CD8-positive, alpha-beta memory T cell (primary cell): ENCODE measurements around the gene ARMC12. TPM values are rescaled to one million over a fixed set of nuclear protein-coding genes. Genes with fewer than 3 reads are reported as not detected.
"Not testable (repeated sequence)": the region's sequence is repeated elsewhere in the genome, so short reads cannot be mapped to it uniquely, and the experiment has no call there.

Experiments
- CTCF ChIA-PET: fragments of 350-600 bp; sonication (Branson Sonifier 250); formaldehyde crosslinking; loops from one replicate; lab custom pipeline; 2021; ENCODE audit warnings: antibody characterized with exemption; lab: Charles Lee
- POLR2A ChIA-PET: fragments of 350-600 bp; sonication (Branson Sonifier 250); formaldehyde crosslinking; loops from one replicate; lab custom pipeline; 2021; ENCODE audit warnings: antibody characterized with exemption; lab: Charles Lee
- DNase-seq, 5 donors: peaks; one replicate each; pipeline versions ENCODE4 v3.0.0 to v3.0.0-alpha.2; 2020 to 2022; ENCODE audit warnings: mixed read lengths in 1 of 5
- H3K27ac ChIP-seq: one replicate; pipeline ENCODE4 v1.7.0; 2013; ENCODE audit warnings: low read depth, mild to moderate bottlenecking, low read length, moderate library complexity
- H3K27me3 ChIP-seq: 2 replicates; pipeline ENCODE4 v1.7.0; 2013; ENCODE audit warnings: low read length, mild to moderate bottlenecking; ENCODE audit not compliant: insufficient read depth, poor library complexity, severe bottlenecking
- H3K36me3 ChIP-seq: 2 replicates; pipeline ENCODE4 v1.7.0; 2013; ENCODE audit warnings: mild to moderate bottlenecking, low read length, moderate library complexity; ENCODE audit not compliant: insufficient read depth
- H3K4me1 ChIP-seq: 2 replicates; pipeline ENCODE4 v1.7.0; 2013; ENCODE audit warnings: mild to moderate bottlenecking, low read length, moderate library complexity; ENCODE audit not compliant: insufficient read depth
- H3K4me3 ChIP-seq: 2 replicates; pipeline ENCODE4 v1.7.0; 2013; ENCODE audit warnings: mild to moderate bottlenecking, low read length
- H3K9me3 ChIP-seq: 2 replicates; pipeline ENCODE4 v1.7.0; 2013; ENCODE audit warnings: mild to moderate bottlenecking, low read length
- H3K27ac Mint-ChIP-seq, 8 donors: one replicate each; pipeline ENCODE4 v1.8.0; 2020 to 2021; ENCODE audit warnings: mixed read lengths in 8 of 8, mild to moderate bottlenecking in 6 of 8, inconsistent platforms in 3 of 8, moderate library complexity in 3 of 8
- H3K27me3 Mint-ChIP-seq, 2 donors: one replicate each; pipeline ENCODE4 v1.8.0; 2020 to 2021; ENCODE audit warnings: mixed read lengths in 2 of 2, mild to moderate bottlenecking in 1 of 2, moderate library complexity in 1 of 2
- H3K36me3 Mint-ChIP-seq, 3 donors: one replicate each; pipeline ENCODE4 v1.8.0; 2020 to 2021; ENCODE audit warnings: mixed read lengths in 3 of 3, inconsistent platforms in 1 of 3, mild to moderate bottlenecking in 1 of 3
- H3K4me1 Mint-ChIP-seq, 3 donors: one replicate each; pipeline ENCODE4 v1.8.0; 2020 to 2021; ENCODE audit warnings: mixed read lengths in 3 of 3, inconsistent platforms in 1 of 3, mild to moderate bottlenecking in 1 of 3
- H3K4me3 Mint-ChIP-seq, 7 donors: one replicate each; pipeline ENCODE4 v1.8.0; 2020 to 2021; ENCODE audit warnings: mixed read lengths in 7 of 7, mild to moderate bottlenecking in 6 of 7, moderate library complexity in 4 of 7, inconsistent platforms in 2 of 7
- H3K9me3 Mint-ChIP-seq, 5 donors: one replicate each; pipeline ENCODE4 v1.8.0; 2020 to 2022; ENCODE audit warnings: mixed read lengths in 5 of 5, mild to moderate bottlenecking in 3 of 5, moderate library complexity in 2 of 5, inconsistent platforms in 1 of 5
- polyA plus RNA-seq: library from polyadenylated mRNA; unstranded; fragments of 300-500 nt; fragmentation: Illumina TruSeq; gene quantifications from one replicate; pipeline ENCODE4 v1.2.3, GENCODE V29; 2021
- total RNA-seq, 2 experiments: library from RNA; stranded (reverse); gene quantifications; one replicate each; pipeline ENCODE4 v1.2.3, GENCODE V29; 2021

The ARMC12 gene
- total and polyA plus RNA-seq, 3 experiments from 2014 or later, result 0.26 to 0.38 (median 0.37) TPM

DNA sequence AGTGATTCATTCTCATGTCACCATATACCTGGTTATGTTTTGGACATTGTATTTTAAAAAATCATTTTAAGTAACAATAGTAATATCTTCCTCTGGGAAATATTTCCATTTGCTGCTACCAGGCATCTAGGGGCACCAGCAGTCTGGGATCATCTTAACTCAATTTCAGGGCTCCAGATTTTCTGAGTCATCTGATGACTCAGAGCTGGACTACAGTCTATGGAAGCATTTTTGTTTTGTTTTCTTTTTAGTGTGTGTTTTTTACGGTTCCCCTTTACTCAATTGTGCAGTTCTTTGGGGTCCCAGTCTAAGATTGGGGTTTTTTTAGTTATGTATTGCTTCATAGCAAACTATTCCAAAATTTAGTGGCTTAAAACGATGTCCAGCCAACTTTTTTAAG lies 42.4 kb upstream of the ARMC12 start:
- Histone ChIP-seq H3K9me3 (no peaks in the 10 kb centered on the region), H3K4me1 (no peaks in the 10 kb centered on the region), H3K36me3 (no peaks in the 10 kb centered on the region), H3K27ac (no peak overlapping the region), H3K4me3 (no peak overlapping the region), H3K27me3 (no peaks in the 10 kb centered on the region)
- Mint-ChIP-seq H3K4me3 (no peak overlapping the region), H3K27me3 (no peaks in the 10 kb centered on the region), H3K4me1 (peaks cover 0 to 2% (median 0%) of the 10 kb centered on the region in 3 donors), H3K36me3 (no peaks in the 10 kb centered on the region), H3K27ac (no peak overlapping the region), H3K9me3 (no peaks in the 10 kb centered on the region)
- ChIA-PET CTCF (no interaction called here), POLR2A (no interaction called here)
- DNase-seq, result no peak

- H3K9me3 Mint-ChIP-seq, H3K4me1 Mint-ChIP-seq, H3K27me3 ChIP-seq, DNase-seq, H3K4me1 ChIP-seq, POLR2A ChIA-PET, H3K36me3 ChIP-seq, H3K4me3 ChIP-seq, H3K4me3 Mint-ChIP-seq, H3K27ac ChIP-seq, H3K36me3 Mint-ChIP-seq, H3K27me3 Mint-ChIP-seq, H3K27ac Mint-ChIP-seq, H3K9me3 ChIP-seq, CTCF ChIA-PET: not testable (repeated sequence)
Measured at GRCh38 chr6:35698430-35698829, 38.4 kb upstream of the ARMC12 start.

DNA sequence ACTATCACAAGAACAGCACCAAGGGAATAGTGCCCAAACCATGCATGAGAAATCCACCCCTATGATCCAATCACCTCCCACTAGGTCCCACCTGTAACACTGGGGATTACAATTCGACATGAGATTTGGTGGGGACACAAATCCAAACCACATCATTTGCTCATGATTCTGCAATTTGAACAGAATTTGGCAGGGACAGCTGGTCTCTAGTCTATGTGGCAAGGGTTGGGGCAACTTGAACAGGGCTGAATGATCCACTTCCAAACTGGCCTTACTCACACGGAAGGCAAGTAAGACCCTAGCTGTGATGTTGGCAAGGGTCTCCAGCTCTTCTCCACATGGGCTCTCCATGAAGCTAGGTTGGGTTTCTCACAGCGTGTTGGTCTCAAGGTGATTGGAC lies 38.0 kb upstream of the ARMC12 start:
- Histone ChIP-seq H3K27me3 (no peaks in the 10 kb centered on the region), H3K27ac (no peak overlapping the region), H3K4me3 (no peak overlapping the region), H3K36me3 (no peaks in the 10 kb centered on the region), H3K4me1 (no peaks in the 10 kb centered on the region), H3K9me3 (no peaks in the 10 kb centered on the region)
- no peak overlapping the region for H3K27ac Mint-ChIP-seq
- CTCF ChIA-PET, result no interaction called here
- no peak overlapping the region for H3K4me3 Mint-ChIP-seq
- H3K4me1 Mint-ChIP-seq, result no peaks in the 10 kb centered on the region
- POLR2A ChIA-PET, result no interaction called here
- no peaks in the 10 kb centered on the region for H3K9me3 Mint-ChIP-seq
- no peak for DNase-seq
- peaks cover 0 to 4% (median 0%) of the 10 kb centered on the region in 3 donors for H3K36me3 Mint-ChIP-seq
- H3K27me3 Mint-ChIP-seq, result no peaks in the 10 kb centered on the region

- Histone ChIP-seq H3K4me3 (no peak overlapping the region), H3K27me3 (no peaks in the 10 kb centered on the region), H3K27ac (no peak overlapping the region), H3K4me1 (no peaks in the 10 kb centered on the region), H3K36me3 (no peaks in the 10 kb centered on the region), H3K9me3 (no peaks in the 10 kb centered on the region)
- DNase-seq, result no peak
- ChIA-PET POLR2A (interaction anchor here (0.7 kb wide), 1 partner anchor 92 kb away, joined by 4 read pairs; no protein-coding TSS in a partner anchor), CTCF (interaction anchor here (1.3 to 1.9 kb wide), 2 partner anchors 29 to 40 kb away, joined by 3 to 4 read pairs; no protein-coding TSS in a partner anchor)
- Mint-ChIP-seq H3K4me1 (no peaks in the 10 kb centered on the region), H3K27me3 (no peaks in the 10 kb centered on the region), H3K9me3 (no peaks in the 10 kb centered on the region), H3K4me3 (no peak overlapping the region), H3K27ac (no peak overlapping the region), H3K36me3 (peaks cover 0 to 6% (median 0%) of the 10 kb centered on the region in 3 donors)
Measured at GRCh38 chr6:35703554-35703953, 33.3 kb upstream of the ARMC12 start.

DNA sequence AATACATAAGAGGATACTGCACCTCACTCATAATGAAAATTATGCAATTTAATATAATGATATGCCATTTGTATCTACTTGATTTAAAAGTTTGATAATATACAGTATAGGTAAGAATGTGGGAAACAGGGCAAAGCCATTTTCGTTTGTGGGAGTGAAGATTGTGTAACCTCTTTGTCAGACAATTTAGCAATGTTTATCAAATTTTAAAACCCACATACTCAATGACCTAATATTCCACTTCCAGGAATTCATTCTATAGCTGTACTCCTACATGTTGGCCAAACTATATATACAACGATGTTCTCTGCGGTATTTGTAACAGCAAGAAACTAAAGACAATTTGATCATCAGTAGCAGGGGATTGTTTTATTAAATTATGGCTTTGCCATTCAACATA lies 30.4 kb upstream of the ARMC12 start:
- POLR2A ChIA-PET, result no interaction called here

DNA sequence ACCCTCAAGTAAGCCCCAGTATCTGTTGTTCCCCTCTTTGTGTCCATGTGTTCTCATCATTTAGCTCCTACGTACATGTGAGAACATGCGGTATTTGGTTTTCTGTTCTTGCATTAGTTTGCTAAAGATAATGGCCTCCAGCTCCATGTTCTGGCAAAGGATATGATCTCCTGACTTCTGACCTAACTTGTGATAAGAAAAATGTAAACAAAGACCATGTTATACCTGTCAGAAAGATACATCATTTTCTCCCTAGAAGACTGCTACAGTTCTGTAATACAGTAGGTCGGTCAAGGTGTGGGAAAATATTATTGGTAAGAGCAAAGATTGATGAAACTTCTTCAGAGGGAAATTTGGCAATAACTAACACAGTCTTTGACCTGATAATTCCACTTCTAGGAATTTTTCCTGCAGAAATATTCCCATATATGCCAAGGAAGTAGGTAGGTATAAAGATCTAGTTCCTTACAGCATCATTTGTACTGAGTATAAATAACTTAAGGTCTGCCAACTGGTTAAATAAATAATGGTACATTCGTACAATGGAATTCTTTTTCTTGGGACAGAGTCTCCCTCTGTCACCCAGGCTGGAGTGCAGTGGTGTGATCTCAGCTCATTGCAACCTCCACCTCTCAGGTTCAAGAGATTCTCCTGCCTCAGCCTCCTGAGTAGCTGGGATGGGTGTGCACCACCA lies 29.0 kb upstream of the ARMC12 start:
- Mint-ChIP-seq H3K4me1 (peaks cover 11 to 22% (median 21%) of the 10 kb centered on the region in 3 donors), H3K4me3 (no peak overlapping the region), H3K27me3 (peaks cover 0 to 3% of the 10 kb centered on the region in 2 donors), H3K36me3 (peaks cover 0 to 6% (median 0%) of the 10 kb centered on the region in 3 donors), H3K9me3 (no peaks in the 10 kb centered on the region), H3K27ac (no peak overlapping the region)
- Histone ChIP-seq H3K4me3 (no peak overlapping the region), H3K27me3 (no peaks in the 10 kb centered on the region), H3K4me1 (peaks cover 7% of the 10 kb centered on the region), H3K36me3 (no peaks in the 10 kb centered on the region), H3K9me3 (no peaks in the 10 kb centered on the region), H3K27ac (no peak overlapping the region)
- CTCF ChIA-PET, result interaction anchor here (1.2 kb wide), 1 partner anchor 29 kb away, joined by 3 read pairs; the partner anchor contains the start of gene ARMC12
- no peak for DNase-seq
- POLR2A ChIA-PET, result no interaction called here

More for the DNA sequence above, 30.4 kb upstream of the ARMC12 start:
- Mint-ChIP-seq H3K4me3 (no peak overlapping the region), H3K9me3 (no peaks in the 10 kb centered on the region), H3K36me3 (peaks cover 0 to 6% (median 0%) of the 10 kb centered on the region in 3 donors), H3K27ac (no peak overlapping the region), H3K27me3 (peaks cover 0 to 3% of the 10 kb centered on the region in 2 donors), H3K4me1 (peaks cover 11 to 15% (median 14%) of the 10 kb centered on the region in 3 donors)
- Histone ChIP-seq H3K27ac (no peak overlapping the region), H3K4me3 (no peak overlapping the region), H3K9me3 (no peaks in the 10 kb centered on the region), H3K36me3 (no peaks in the 10 kb centered on the region), H3K27me3 (no peaks in the 10 kb centered on the region), H3K4me1 (no peaks in the 10 kb centered on the region)
- CTCF ChIA-PET, result no interaction called here
- DNase-seq, result no peak

- Histone ChIP-seq H3K27ac (no peak overlapping the region), H3K4me1 (peaks cover 12% of the 10 kb centered on the region), H3K36me3 (no peaks in the 10 kb centered on the region), H3K27me3 (no peaks in the 10 kb centered on the region), H3K4me3 (no peak overlapping the region), H3K9me3 (no peaks in the 10 kb centered on the region)
- ChIA-PET POLR2A (no interaction called here), CTCF (no interaction called here)
- Mint-ChIP-seq H3K27ac (no peak overlapping the region), H3K36me3 (peaks cover 0 to 5% (median 0%) of the 10 kb centered on the region in 3 donors), H3K4me1 (peaks cover 15 to 29% (median 28%) of the 10 kb centered on the region in 3 donors), H3K27me3 (peaks cover 0 to 3% of the 10 kb centered on the region in 2 donors), H3K9me3 (no peaks in the 10 kb centered on the region), H3K4me3 (no peak overlapping the region)
- DNase-seq, result no peak
Measured at GRCh38 chr6:35708585-35708984, 28.2 kb upstream of the ARMC12 start.

DNA sequence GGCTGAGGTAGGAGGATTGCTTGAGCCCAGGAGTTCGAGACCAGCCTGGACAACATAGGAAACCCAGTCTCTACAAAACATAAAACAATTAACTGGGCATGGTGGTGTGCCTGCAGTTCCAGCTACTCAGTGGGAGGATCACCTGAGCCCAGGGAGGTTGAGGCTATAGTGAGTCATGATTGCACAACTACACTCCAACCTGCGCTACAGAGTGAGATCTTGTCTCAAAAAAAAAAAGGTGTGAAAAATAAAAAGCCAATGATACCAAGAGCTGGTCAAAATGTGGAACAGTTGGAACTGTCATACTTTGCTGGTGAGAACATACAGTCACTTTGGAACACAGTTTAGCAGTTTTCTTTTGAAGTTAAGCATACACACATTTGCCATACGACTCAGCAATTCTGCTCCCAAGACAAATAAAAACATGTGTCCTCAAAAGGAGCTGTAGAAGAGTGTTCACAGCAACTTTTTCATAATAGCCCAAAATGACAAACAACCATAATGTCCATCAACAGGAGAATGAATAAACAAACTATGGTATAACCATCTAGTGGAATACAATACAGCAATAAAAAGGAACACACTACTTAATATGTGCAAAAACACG lies 26.5 kb upstream of the ARMC12 start:
- H3K9me3 Mint-ChIP-seq, result no peaks in the 10 kb centered on the region
- H3K4me3 ChIP-seq, result no peak overlapping the region
- H3K4me1 ChIP-seq, result peaks cover 12% of the 10 kb centered on the region
- H3K36me3 Mint-ChIP-seq, result no peaks in the 10 kb centered on the region
- no peaks in the 10 kb centered on the region for H3K36me3 ChIP-seq
- no peak overlapping the region for H3K27ac ChIP-seq
- peaks cover 0 to 3% of the 10 kb centered on the region in 2 donors for H3K27me3 Mint-ChIP-seq
- POLR2A ChIA-PET, result interaction anchor here (0.7 kb wide), 1 partner anchor 131 kb away, joined by 3 read pairs; no protein-coding TSS in a partner anchor
- CTCF ChIA-PET, result interaction anchor here (1.0 to 2.2 kb wide), 3 partner anchors 10 to 27 kb away, joined by 3 to 7 read pairs (median 3); partner anchors contain the start of gene ARMC12
- DNase-seq, result peak in 1 of 5 donors; percentile 65
- no peaks in the 10 kb centered on the region for H3K27me3 ChIP-seq
- peaks cover 19 to 33% (median 31%) of the 10 kb centered on the region in 3 donors for H3K4me1 Mint-ChIP-seq
- H3K9me3 ChIP-seq, result no peaks in the 10 kb centered on the region
- peak overlapping the region in 6 of 8 donors; percentile 9 to 95 (median 60) for H3K27ac Mint-ChIP-seq
- H3K4me3 Mint-ChIP-seq, result peak overlapping the region in 4 of 7 donors; percentile 9 to 60 (median 38)
